GM18511 (cell line): ENCODE measurements around the gene MAGI1.
"Not testable (repeated sequence)": the region's sequence is repeated elsewhere in the genome, so short reads cannot be mapped to it uniquely, and the experiment has no call there.

Source experiments
- ATAC-seq: cut with Tn5 transposase; IDR thresholded peaks from one replicate; pipeline ENCODE4 v1.9.1; 2021; ENCODE audit warnings: mild to moderate bottlenecking, moderate library complexity; ENCODE audit not compliant: unreplicated experiment

Gene MAGI1

GRCh38 chr3:65914740-65915367 lies 123.9 kb downstream of the MAGI1 start:
- ATAC-seq = no peak

GRCh38 chr3:65914032-65914739 lies 124.5 kb downstream of the MAGI1 start:
- no peak for ATAC-seq

- ATAC-seq = no peak
Measured at GRCh38 chr3:65912647-65913046, 126.1 kb downstream of the MAGI1 start.

GRCh38 chr3:65908588-65908987 lies 130.1 kb downstream of the MAGI1 start:
- ATAC-seq = no peak

GRCh38 chr3:65907232-65908130 lies 131.2 kb downstream of the MAGI1 start:
- ATAC-seq = no peak

- no peak for ATAC-seq
Measured at GRCh38 chr3:65905771-65906170, 132.9 kb downstream of the MAGI1 start.

GRCh38 chr3:65904016-65904415 lies 134.7 kb downstream of the MAGI1 start:
- no peak for ATAC-seq

- ATAC-seq = no peak
Measured at GRCh38 chr3:65902304-65902793, 136.4 kb downstream of the MAGI1 start.

- ATAC-seq = no peak
Measured at GRCh38 chr3:65901226-65901625, 137.5 kb downstream of the MAGI1 start.

GRCh38 chr3:65899226-65899625 lies 139.5 kb downstream of the MAGI1 start:
- ATAC-seq = no peak

- no peak for ATAC-seq
Measured at GRCh38 chr3:65897766-65898165, 141.0 kb downstream of the MAGI1 start.

GRCh38 chr3:65896321-65896720 lies 142.4 kb downstream of the MAGI1 start:
- ATAC-seq = no peak

GRCh38 chr3:65894679-65895453 lies 143.9 kb downstream of the MAGI1 start:
- no peak for ATAC-seq

- no peak for ATAC-seq
Measured at GRCh38 chr3:65894126-65894525, 144.6 kb downstream of the MAGI1 start.

- no peak for ATAC-seq
Measured at GRCh38 chr3:65893631-65894030, 145.1 kb downstream of the MAGI1 start.

GRCh38 chr3:65891477-65891876 lies 147.2 kb downstream of the MAGI1 start:
- ATAC-seq = not testable (repeated sequence)

GRCh38 chr3:65890328-65890727 lies 148.4 kb downstream of the MAGI1 start:
- no peak for ATAC-seq

- ATAC-seq = no peak
Measured at GRCh38 chr3:65889707-65890099, 149.0 kb downstream of the MAGI1 start.

GRCh38 chr3:65888980-65889706 lies 149.6 kb downstream of the MAGI1 start:
- no peak for ATAC-seq

GRCh38 chr3:65888196-65888595 lies 150.5 kb downstream of the MAGI1 start:
- no peak for ATAC-seq
